Dermis microvascular lymphatic vessel endothelial cell (primary cell): ENCODE results near the gene CYGB. TPM values are rescaled to one million over a fixed set of nuclear protein-coding genes. Genes with fewer than 3 reads are reported as not detected.
"Not testable (repeated sequence)": the region's sequence is repeated elsewhere in the genome, so short reads cannot be mapped to it uniquely, and the experiment has no call there.

Experiments used
- DNase-seq, 2 donors: peaks; one replicate each; pipeline versions ENCODE4 v3.0.0 to v3.0.0-alpha.2; 2010; ENCODE audit warnings: low read depth in 2 of 2
- total RNA-seq: library from RNA; depleted of rRNA; stranded (reverse); fragments of >200 nt; gene quantifications from 2 replicates; pipeline ENCODE4 v1.2.1, GENCODE V29; 2014

The CYGB gene
- total RNA-seq, 1 donor from 2014 or later: 1.8 TPM

- no peak for DNase-seq
These were observed 30.3 kb upstream of the CYGB start for GRCh38 chr17:76567634-76568432.

- no peak for DNase-seq
These were observed 29.5 kb upstream of the CYGB start for GRCh38 chr17:76566988-76567431.

GRCh38 chr17:76566613-76566943 lies 29.1 kb upstream of the CYGB start:
- no peak for DNase-seq

- DNase-seq: no peak
These were observed 28.5 kb upstream of the CYGB start for GRCh38 chr17:76565728-76566612.

- peak in 1 of 2 donors; percentile 35 for DNase-seq
These were observed 27.6 kb upstream of the CYGB start for GRCh38 chr17:76564991-76565727.

GRCh38 chr17:76563359-76563758 lies 25.9 kb upstream of the CYGB start:
- DNase-seq: not testable (repeated sequence)

- DNase-seq: peak in 1 of 2 donors; percentile 43
These were observed 25.2 kb upstream of the CYGB start for GRCh38 chr17:76562734-76563148.

GRCh38 chr17:76561799-76562268 lies 24.3 kb upstream of the CYGB start:
- DNase-seq: peak in 1 of 2 donors; percentile 18

GRCh38 chr17:76561332-76561731 lies 23.8 kb upstream of the CYGB start:
- peak in 1 of 2 donors; percentile 84 for DNase-seq

GRCh38 chr17:76560877-76561221 lies 23.3 kb upstream of the CYGB start:
- DNase-seq: no peak

- no peak for DNase-seq
These were observed 22.7 kb upstream of the CYGB start for GRCh38 chr17:76560036-76560876.

- not testable (repeated sequence) for DNase-seq
These were observed 22.0 kb upstream of the CYGB start for GRCh38 chr17:76559460-76559859.

GRCh38 chr17:76558198-76559095 lies 20.9 kb upstream of the CYGB start:
- DNase-seq: peak in 1 of 2 donors; percentile 43

- DNase-seq: peak; percentile 95 to 97
These were observed 20.1 kb upstream of the CYGB start for GRCh38 chr17:76557368-76558197.

GRCh38 chr17:76556765-76557367 lies 19.4 kb upstream of the CYGB start:
- DNase-seq: peak in 1 of 2 donors; percentile 37

- no peak for DNase-seq
These were observed 16.6 kb upstream of the CYGB start for GRCh38 chr17:76554131-76554530.

GRCh38 chr17:76553178-76553908 lies 15.8 kb upstream of the CYGB start:
- DNase-seq: no peak

GRCh38 chr17:76551685-76552084 lies 14.2 kb upstream of the CYGB start:
- no peak for DNase-seq
